HUDEP-2 (cell line): ENCODE results near the gene BIVM.

Source experiments
- DNase-seq, 76 experiments: peaks; one replicate each; lab custom pipeline; 2025; ENCODE audit not compliant: unreplicated experiment in 76 of 76; lab: John Stamatoyannopoulos, UW

Gene BIVM

DNA sequence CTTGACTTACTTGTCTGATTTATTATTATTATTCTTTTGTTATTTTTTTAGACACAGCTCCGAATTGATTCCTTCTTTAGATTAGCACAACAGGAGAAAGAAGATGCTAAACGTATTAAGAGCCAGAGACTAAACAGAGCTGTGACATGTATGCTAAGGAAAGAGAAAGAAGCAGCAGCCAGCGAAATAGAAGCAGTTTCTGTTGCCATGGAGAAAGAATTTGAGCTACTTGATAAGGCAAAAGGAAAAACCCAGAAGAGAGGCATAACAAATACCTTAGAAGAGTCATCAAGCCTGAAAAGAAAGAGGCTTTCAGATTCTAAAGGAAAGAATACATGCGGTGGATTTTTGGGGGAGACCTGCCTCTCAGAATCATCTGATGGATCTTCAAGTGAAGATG is 76.3 kb downstream of the BIVM start:
- DNase-seq, result no peak

DNA sequence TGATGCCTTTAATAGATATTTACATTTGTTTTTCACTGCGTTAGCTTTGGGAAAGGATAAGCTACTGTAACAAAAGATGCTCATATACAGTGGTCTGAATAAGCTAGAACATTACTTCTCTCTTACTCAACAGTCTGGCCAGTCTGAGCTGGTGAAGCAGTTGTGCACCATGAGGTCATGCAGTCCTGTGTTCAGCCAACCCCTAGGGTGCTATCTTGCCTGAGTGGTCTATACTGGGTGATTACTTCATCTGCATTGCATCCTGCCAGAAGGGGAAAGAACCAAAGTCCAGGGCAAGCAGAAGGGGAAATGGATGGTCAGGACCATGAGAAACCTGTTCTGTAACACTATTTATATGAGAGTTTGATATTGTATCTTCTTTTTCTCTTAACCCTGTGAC is 78.4 kb downstream of the BIVM start:
- no peak for DNase-seq

DNA sequence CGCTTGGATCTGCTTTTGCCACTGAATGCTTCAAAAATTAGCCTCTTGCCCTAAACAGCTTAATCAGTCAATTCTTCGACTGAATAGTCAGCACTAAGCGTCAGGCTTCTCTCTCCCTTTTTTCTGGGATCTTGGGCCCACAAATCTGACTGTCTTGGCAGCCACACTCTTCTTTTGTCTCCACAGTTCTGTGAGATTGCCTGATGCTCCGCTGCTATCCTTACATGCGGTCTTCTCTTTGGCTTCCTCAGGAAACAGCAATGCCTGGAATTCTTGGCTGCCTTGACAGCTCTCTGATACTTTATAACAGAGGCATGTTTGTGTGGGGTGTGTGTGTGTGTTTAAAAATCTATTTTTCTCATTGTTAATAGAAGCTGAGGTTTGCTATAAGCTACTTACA is 79.6 kb downstream of the BIVM start:
- DNase-seq, result no peak

DNA sequence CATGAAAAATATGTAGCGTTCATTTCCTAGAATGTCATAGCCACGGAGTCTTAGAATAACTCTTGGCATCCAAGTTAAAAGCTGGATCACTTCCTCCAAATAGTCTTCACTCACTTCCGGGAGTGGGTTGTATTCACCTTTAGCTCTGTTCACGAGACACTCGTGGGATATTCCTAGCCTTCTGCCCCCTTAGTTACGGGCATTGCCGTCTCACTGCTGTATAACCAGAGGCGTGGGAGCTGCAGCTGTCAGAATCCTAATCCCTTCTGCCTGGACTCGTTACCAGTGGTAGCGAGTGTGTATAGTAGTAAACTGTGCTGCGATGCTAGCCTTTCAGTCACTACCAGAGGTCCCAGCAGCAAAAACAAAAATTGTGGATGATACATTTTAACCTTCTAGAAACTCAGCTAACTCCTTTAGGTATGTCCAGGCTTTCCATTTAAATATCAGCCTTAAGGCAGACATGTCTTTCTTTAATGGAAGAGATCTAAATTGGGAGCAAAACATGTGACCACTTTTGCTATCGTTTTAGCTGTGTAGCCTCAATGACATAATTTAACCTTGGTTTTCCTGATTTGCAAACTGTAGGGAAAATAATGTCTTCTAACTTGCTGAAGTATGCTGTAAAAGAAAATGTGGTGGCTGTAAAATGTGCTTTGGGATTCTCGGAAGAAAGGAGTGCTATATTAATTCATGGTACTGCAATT is 81.0 kb downstream of the BIVM start:
- DNase-seq, result no peak

DNA sequence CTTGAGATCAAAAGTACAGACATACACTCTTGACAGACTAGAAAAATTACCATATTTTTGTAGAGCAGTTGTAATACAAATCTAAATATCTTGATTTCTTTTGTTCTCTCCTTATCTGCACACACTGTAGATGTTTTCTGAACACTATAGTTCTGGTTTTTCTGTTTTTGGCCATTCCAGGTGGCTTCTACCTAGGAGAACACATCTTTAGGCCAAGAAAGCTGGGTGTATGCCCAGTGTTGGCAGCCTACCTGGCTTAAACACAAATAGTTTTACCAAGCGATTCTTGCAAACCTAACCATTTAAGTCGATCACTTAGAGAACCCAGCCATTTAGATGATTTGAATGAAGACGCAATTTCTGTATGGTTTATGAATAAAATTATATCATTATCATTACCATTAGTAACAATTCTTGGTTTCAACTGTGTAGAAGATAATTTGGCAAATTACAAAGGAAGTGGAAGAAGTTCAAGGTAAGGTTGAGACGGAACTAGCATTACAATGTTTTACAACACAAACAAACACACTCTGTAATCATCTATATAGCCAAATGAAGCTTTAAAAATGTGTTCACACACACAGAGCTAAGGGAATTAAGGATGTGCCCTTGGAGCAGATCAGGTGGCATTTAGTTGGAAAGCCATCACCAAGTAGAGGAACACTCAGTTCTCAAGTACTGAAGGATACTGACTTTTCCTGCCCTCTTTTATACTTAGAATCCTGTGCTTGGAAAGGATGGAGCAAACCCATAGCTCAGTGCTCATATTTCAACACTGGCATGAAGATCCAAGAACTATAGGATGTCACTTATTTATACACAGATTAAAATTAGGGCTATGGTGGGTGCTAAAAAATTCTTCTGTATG is 83.1 kb downstream of the BIVM start:
- no peak for DNase-seq
